ENCODE data around the gene KCNH8. TPM values are rescaled to one million over a fixed set of nuclear protein-coding genes. Genes with fewer than 3 reads are reported as not detected.
A peak's percentile ranks its signal among the peaks of the same experiment; 100 is the strongest.

The KCNH8 gene
- total and polyA plus RNA-seq, 5 donors: 0.11 to 0.31 (median 0.14) TPM

GRCh38 chr3:19183584-19183983 is 35.3 kb downstream of the KCNH8 start:
- H3K9me3 ChIP-seq (ENCODE audit: control insufficient read depth, low read length): no peaks in the 10 kb centered on the region
- no peak overlapping the region for H3K4me3 ChIP-seq (ENCODE audit: low read length)
- WGBS: 51% methylated on average over 5 of the region's 5 CpGs
- intact Hi-C loops (cut with DNase I): no loop called here
- H3K4me1 ChIP-seq (ENCODE audit: control insufficient read depth, insufficient read depth, low read length): no peaks in the 10 kb centered on the region
- no peak for ATAC-seq
- H3K27me3 ChIP-seq (ENCODE audit: control insufficient read depth, insufficient read depth): no peaks in the 10 kb centered on the region
- no peak for DNase-seq
- no peak overlapping the region for H3K27ac ChIP-seq (ENCODE audit: low read length)

GRCh38 chr3:19190126-19190525 is 41.8 kb downstream of the KCNH8 start:
- Histone ChIP-seq H3K4me3 (ENCODE audit: low read length) (no peak overlapping the region), H3K27me3 (ENCODE audit: control insufficient read depth, insufficient read depth) (no peaks in the 10 kb centered on the region), H3K9me3 (ENCODE audit: control insufficient read depth, low read length) (no peaks in the 10 kb centered on the region), H3K4me1 (ENCODE audit: control insufficient read depth, insufficient read depth, low read length) (no peaks in the 10 kb centered on the region), H3K27ac (ENCODE audit: low read length) (no peak overlapping the region)
- no peak for ATAC-seq
- no peak for DNase-seq
- intact Hi-C loops (cut with DNase I): no loop called here
- WGBS: 56% methylated on average over 1 of the region's 1 CpG

GRCh38 chr3:19190602-19191001 is 42.3 kb downstream of the KCNH8 start:
- H3K4me1 ChIP-seq (ENCODE audit: control insufficient read depth, insufficient read depth, low read length): no peaks in the 10 kb centered on the region
- DNase-seq (no peak), ATAC-seq (no peak)
- H3K4me3 ChIP-seq (ENCODE audit: low read length): no peak overlapping the region
- H3K27ac ChIP-seq (ENCODE audit: low read length): no peak overlapping the region
- H3K9me3 ChIP-seq (ENCODE audit: control insufficient read depth, low read length): no peaks in the 10 kb centered on the region
- WGBS: 72% methylated on average over 4 of the region's 4 CpGs
- intact Hi-C loops (cut with DNase I): no loop called here
- no peaks in the 10 kb centered on the region for H3K27me3 ChIP-seq (ENCODE audit: control insufficient read depth, insufficient read depth)

- Histone ChIP-seq H3K27ac (ENCODE audit: low read length) (no peak overlapping the region), H3K4me3 (ENCODE audit: low read length) (no peak overlapping the region), H3K4me1 (ENCODE audit: control insufficient read depth, insufficient read depth, low read length) (no peaks in the 10 kb centered on the region), H3K27me3 (ENCODE audit: control insufficient read depth, insufficient read depth) (no peaks in the 10 kb centered on the region), H3K9me3 (ENCODE audit: control insufficient read depth, low read length) (no peaks in the 10 kb centered on the region)
- WGBS: 73% methylated on average over 2 of the region's 2 CpGs
- DNase-seq: no peak
- intact Hi-C loops (cut with DNase I): no loop called here
- ATAC-seq: no peak
Measured at GRCh38 chr3:19199131-19199530, 50.8 kb downstream of the KCNH8 start.

GRCh38 chr3:19202303-19202702 is 54.0 kb downstream of the KCNH8 start:
- no peaks in the 10 kb centered on the region for H3K4me1 ChIP-seq (ENCODE audit: control insufficient read depth, insufficient read depth, low read length)
- 55% methylated on average over 2 of the region's 2 CpGs for WGBS
- H3K4me3 ChIP-seq (ENCODE audit: low read length): no peak overlapping the region
- H3K9me3 ChIP-seq (ENCODE audit: control insufficient read depth, low read length): no peaks in the 10 kb centered on the region
- intact Hi-C loops (cut with DNase I): no loop called here
- H3K27me3 ChIP-seq (ENCODE audit: control insufficient read depth, insufficient read depth): no peaks in the 10 kb centered on the region
- DNase-seq (peak in 1 of 3 donors; percentile 38), ATAC-seq (no peak)
- no peak overlapping the region for H3K27ac ChIP-seq (ENCODE audit: low read length)

- 60% methylated on average over 3 of the region's 3 CpGs for WGBS
Measured at GRCh38 chr3:19202754-19203153, 54.4 kb downstream of the KCNH8 start.

GRCh38 chr3:19206540-19206939 is 58.2 kb downstream of the KCNH8 start:
- intact Hi-C loops (cut with DNase I): no loop called here
- WGBS: 68% methylated on average over 2 of the region's 2 CpGs
- no peak for DNase-seq
- H3K27ac ChIP-seq (ENCODE audit: low read length): no peak overlapping the region
- H3K9me3 ChIP-seq (ENCODE audit: control insufficient read depth, low read length): no peaks in the 10 kb centered on the region
- no peak overlapping the region for H3K4me3 ChIP-seq (ENCODE audit: low read length)
- ATAC-seq: no peak
- no peaks in the 10 kb centered on the region for H3K4me1 ChIP-seq (ENCODE audit: control insufficient read depth, insufficient read depth, low read length)
- H3K27me3 ChIP-seq (ENCODE audit: control insufficient read depth, insufficient read depth): no peaks in the 10 kb centered on the region

More at GRCh38 chr3:19202754-19203153, 54.4 kb downstream of the KCNH8 start:
- Histone ChIP-seq H3K4me1 (ENCODE audit: control insufficient read depth, insufficient read depth, low read length) (no peaks in the 10 kb centered on the region), H3K4me3 (ENCODE audit: low read length) (no peak overlapping the region), H3K9me3 (ENCODE audit: control insufficient read depth, low read length) (no peaks in the 10 kb centered on the region), H3K27me3 (ENCODE audit: control insufficient read depth, insufficient read depth) (no peaks in the 10 kb centered on the region), H3K27ac (ENCODE audit: low read length) (no peak overlapping the region)
- no peak for DNase-seq
- intact Hi-C loops (cut with DNase I): no loop called here
- no peak for ATAC-seq

GRCh38 chr3:19213603-19214220 is 65.4 kb downstream of the KCNH8 start:
- no peak for ATAC-seq
- H3K4me3 ChIP-seq (ENCODE audit: low read length): no peak overlapping the region
- no peaks in the 10 kb centered on the region for H3K27me3 ChIP-seq (ENCODE audit: control insufficient read depth, insufficient read depth)
- H3K9me3 ChIP-seq (ENCODE audit: control insufficient read depth, low read length): no peaks in the 10 kb centered on the region
- no peak overlapping the region for H3K27ac ChIP-seq (ENCODE audit: low read length)
- peak in 1 of 3 donors; percentile 46 for DNase-seq
- intact Hi-C loops (cut with DNase I): no loop called here
- H3K4me1 ChIP-seq (ENCODE audit: control insufficient read depth, insufficient read depth, low read length): no peaks in the 10 kb centered on the region
- WGBS: 68% methylated on average over 6 of the region's 6 CpGs

GRCh38 chr3:19215427-19215826 is 67.1 kb downstream of the KCNH8 start:
- H3K27ac ChIP-seq (ENCODE audit: low read length): no peak overlapping the region
- DNase-seq (no peak), ATAC-seq (no peak)
- no peaks in the 10 kb centered on the region for H3K4me1 ChIP-seq (ENCODE audit: control insufficient read depth, insufficient read depth, low read length)
- H3K4me3 ChIP-seq (ENCODE audit: low read length): no peak overlapping the region
- WGBS: 49% methylated on average over 2 of the region's 2 CpGs
- H3K9me3 ChIP-seq (ENCODE audit: control insufficient read depth, low read length): no peaks in the 10 kb centered on the region
- intact Hi-C loops (cut with DNase I): no loop called here
- no peaks in the 10 kb centered on the region for H3K27me3 ChIP-seq (ENCODE audit: control insufficient read depth, insufficient read depth)

- no peak overlapping the region for H3K27ac ChIP-seq (ENCODE audit: low read length)
- WGBS: 63% methylated on average over 6 of the region's 6 CpGs
- intact Hi-C loops (cut with DNase I): no loop called here
- H3K9me3 ChIP-seq (ENCODE audit: control insufficient read depth, low read length): no peaks in the 10 kb centered on the region
- no peak overlapping the region for H3K4me3 ChIP-seq (ENCODE audit: low read length)
- ATAC-seq (peak; percentile 73 to 87), DNase-seq (peak; percentile 56 to 69 (median 63))
- H3K4me1 ChIP-seq (ENCODE audit: control insufficient read depth, insufficient read depth, low read length): no peaks in the 10 kb centered on the region
- H3K27me3 ChIP-seq (ENCODE audit: control insufficient read depth, insufficient read depth): no peaks in the 10 kb centered on the region
Measured at GRCh38 chr3:19216669-19217337, 68.5 kb downstream of the KCNH8 start.

- Histone ChIP-seq H3K27me3 (ENCODE audit: control insufficient read depth, insufficient read depth) (no peaks in the 10 kb centered on the region), H3K9me3 (ENCODE audit: control insufficient read depth, low read length) (no peaks in the 10 kb centered on the region), H3K4me1 (ENCODE audit: control insufficient read depth, insufficient read depth, low read length) (no peaks in the 10 kb centered on the region), H3K27ac (ENCODE audit: low read length) (no peak overlapping the region), H3K4me3 (ENCODE audit: low read length) (no peak overlapping the region)
- no peak for DNase-seq
- no peak for ATAC-seq
- 46% methylated on average over 1 of the region's 1 CpG for WGBS
- intact Hi-C loops (cut with DNase I): no loop called here
Measured at GRCh38 chr3:19220311-19220710, 72.0 kb downstream of the KCNH8 start.
